HFFc6 (cell line): Measurements from ENCODE around the gene ZNRF1. TPM values are rescaled to one million over a fixed set of nuclear protein-coding genes. Genes with fewer than 3 reads are reported as not detected.

ENCODE experiments used
- DNase-seq: peaks from one replicate; pipeline ENCODE4 v3.0.0-alpha.2; 2018
- H3K27ac Mint-ChIP-seq: 2 replicates; pipeline ENCODE4 v1.8.0; 2020; ENCODE audit warnings: mild to moderate bottlenecking, mixed read lengths
- H3K27me3 Mint-ChIP-seq: 2 replicates; pipeline ENCODE4 v1.8.0; 2021; ENCODE audit warnings: mild to moderate bottlenecking, moderate library complexity, mixed read lengths; ENCODE audit not compliant: insufficient read depth
- H3K36me3 Mint-ChIP-seq: 2 replicates; pipeline ENCODE4 v1.8.0; 2021; ENCODE audit warnings: low read depth, mixed read lengths
- H3K4me1 Mint-ChIP-seq: 2 replicates; pipeline ENCODE4 v1.8.0; 2020; ENCODE audit warnings: low read depth, mixed read lengths
- H3K4me3 Mint-ChIP-seq: 2 replicates; pipeline ENCODE4 v1.8.0; 2020; ENCODE audit warnings: mild to moderate bottlenecking, moderate library complexity, mixed read lengths
- H3K9me3 Mint-ChIP-seq: 2 replicates; pipeline ENCODE4 v1.8.0; 2020; ENCODE audit warnings: mild to moderate bottlenecking, mixed read lengths
- total RNA-seq, 6 experiments: library from RNA; stranded (reverse); fragmentation: NEBNext Ultra II Directional; extraction: Animal tissue kit (Norgen Biotek cat#: 25700); gene quantifications; 2 replicates in 1 of 6; 3 replicates in 5 of 6; pipeline ENCODE4 v1.2.3, GENCODE V29; 2021
- TF ChIP-seq, protein P1 (sequence below): fragments of 200-600 bp; sonication (generic); IDR thresholded peaks from 2 replicates; pipeline ENCODE4 v1.5.0; 2021; ENCODE audit warnings: antibody characterized with exemption, mild to moderate bottlenecking

Gene ZNRF1
- total RNA-seq, 6 experiments from 2014 or later = 21.7 to 31.3 (median 28.0) TPM

DNA sequence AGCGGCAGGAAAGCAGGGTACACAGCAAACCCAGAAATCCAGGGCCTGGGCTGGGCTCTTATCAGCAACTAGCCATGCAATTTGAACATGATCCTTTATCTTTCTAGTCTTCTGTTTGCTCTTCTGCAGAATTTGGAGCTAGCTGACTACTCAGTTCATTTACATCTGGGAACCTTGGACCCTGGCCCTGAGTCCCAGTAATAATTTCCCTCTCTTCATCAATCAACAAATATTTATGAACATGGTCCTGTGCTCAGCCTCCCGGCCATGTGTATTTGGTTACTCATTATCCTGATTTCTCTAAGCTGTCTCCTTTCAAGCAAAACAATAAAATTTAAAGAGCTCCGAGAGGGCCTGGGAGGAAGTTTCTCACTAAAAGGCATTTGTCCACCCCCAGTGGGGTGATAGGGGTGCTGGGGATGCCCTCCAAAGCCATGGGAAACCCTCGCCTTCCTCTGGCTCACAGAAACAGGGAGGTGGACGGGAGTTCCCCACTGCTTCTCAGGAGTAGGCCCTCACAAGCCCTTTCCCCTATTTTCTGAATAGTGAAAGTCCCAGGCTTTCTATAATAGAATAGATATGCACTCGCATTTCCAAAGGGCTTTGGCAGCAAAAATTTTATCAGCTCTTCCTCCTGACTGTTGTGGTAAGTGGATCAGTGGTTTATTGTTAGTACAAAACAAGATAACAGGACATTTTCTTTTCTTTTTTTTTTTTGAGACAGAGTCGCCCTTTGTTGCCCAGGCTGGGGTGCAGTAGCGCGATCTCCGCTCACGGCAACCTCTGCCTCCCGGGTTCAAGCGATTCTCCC lies 7.0 kb upstream of the ZNRF1 start:
- no peak overlapping the region for H3K27ac Mint-ChIP-seq
- TF ChIP-seq, protein P1, sequence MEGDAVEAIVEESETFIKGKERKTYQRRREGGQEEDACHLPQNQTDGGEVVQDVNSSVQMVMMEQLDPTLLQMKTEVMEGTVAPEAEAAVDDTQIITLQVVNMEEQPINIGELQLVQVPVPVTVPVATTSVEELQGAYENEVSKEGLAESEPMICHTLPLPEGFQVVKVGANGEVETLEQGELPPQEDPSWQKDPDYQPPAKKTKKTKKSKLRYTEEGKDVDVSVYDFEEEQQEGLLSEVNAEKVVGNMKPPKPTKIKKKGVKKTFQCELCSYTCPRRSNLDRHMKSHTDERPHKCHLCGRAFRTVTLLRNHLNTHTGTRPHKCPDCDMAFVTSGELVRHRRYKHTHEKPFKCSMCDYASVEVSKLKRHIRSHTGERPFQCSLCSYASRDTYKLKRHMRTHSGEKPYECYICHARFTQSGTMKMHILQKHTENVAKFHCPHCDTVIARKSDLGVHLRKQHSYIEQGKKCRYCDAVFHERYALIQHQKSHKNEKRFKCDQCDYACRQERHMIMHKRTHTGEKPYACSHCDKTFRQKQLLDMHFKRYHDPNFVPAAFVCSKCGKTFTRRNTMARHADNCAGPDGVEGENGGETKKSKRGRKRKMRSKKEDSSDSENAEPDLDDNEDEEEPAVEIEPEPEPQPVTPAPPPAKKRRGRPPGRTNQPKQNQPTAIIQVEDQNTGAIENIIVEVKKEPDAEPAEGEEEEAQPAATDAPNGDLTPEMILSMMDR = no peak
- no peak for DNase-seq
- H3K4me3 Mint-ChIP-seq = no peak overlapping the region
- peaks cover 2% of the 10 kb centered on the region; the same call in 1 of the 2 replicates for H3K27me3 Mint-ChIP-seq
- no peaks in the 10 kb centered on the region for H3K36me3 Mint-ChIP-seq
- no peaks in the 10 kb centered on the region for H3K9me3 Mint-ChIP-seq
- H3K4me1 Mint-ChIP-seq = no peaks in the 10 kb centered on the region

DNA sequence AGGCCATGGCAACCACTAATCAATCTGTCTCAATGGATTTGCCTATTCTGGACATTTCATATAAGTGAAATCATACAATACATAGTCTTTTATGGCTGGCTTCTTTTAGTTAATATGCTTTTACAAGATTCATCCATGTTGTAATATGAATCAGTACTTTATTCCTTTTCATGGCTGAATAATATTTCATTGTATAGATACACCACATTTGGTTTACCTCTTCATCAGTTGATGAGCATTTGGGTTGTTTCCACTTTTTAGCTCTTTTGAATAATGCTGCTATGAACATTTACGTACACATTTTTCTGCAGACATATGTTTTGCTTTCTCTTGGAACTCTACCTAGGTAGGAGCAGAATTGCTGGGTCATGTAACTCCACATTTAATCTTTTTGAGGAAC lies 2.8 kb upstream of the ZNRF1 start:
- Mint-ChIP-seq H3K36me3 (no peaks in the 10 kb centered on the region), H3K27ac (no peak overlapping the region), H3K27me3 (peaks cover 2% of the 10 kb centered on the region; the same call in 1 of the 2 replicates), H3K9me3 (no peaks in the 10 kb centered on the region), H3K4me3 (no peak overlapping the region), H3K4me1 (peaks cover 17% of the 10 kb centered on the region)
- no peak for DNase-seq
- TF ChIP-seq, protein P1 = no peak

DNA sequence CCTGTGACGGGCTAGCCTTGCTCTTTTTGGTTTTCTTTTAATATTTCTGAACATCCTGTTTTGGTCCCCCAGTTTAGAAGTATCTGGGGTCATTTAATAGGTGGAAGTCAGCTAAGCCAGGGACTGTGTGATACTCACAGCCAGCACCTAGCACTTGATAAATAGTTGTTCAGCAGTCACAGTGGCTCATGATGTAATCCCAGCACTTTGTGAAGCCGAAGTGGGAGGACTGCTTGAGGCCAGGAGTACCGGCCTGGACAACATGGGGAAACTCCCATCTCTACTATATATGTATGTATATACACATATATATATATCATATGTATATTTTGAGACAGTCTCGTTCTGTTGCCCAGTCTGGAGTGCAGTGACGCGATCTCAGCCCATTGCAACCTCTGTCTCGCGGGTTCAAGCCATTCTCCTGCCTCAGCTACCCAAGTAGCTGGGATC lies 1.8 kb upstream of the ZNRF1 start:
- no peak overlapping the region for H3K4me3 Mint-ChIP-seq
- no peaks in the 10 kb centered on the region for H3K36me3 Mint-ChIP-seq
- peaks cover 28% of the 10 kb centered on the region for H3K4me1 Mint-ChIP-seq
- no peaks in the 10 kb centered on the region for H3K9me3 Mint-ChIP-seq
- no peak for DNase-seq
- H3K27ac Mint-ChIP-seq = no peak overlapping the region
- TF ChIP-seq, protein P1 = no peak
- peaks cover 2% of the 10 kb centered on the region; the same call in 1 of the 2 replicates for H3K27me3 Mint-ChIP-seq

DNA sequence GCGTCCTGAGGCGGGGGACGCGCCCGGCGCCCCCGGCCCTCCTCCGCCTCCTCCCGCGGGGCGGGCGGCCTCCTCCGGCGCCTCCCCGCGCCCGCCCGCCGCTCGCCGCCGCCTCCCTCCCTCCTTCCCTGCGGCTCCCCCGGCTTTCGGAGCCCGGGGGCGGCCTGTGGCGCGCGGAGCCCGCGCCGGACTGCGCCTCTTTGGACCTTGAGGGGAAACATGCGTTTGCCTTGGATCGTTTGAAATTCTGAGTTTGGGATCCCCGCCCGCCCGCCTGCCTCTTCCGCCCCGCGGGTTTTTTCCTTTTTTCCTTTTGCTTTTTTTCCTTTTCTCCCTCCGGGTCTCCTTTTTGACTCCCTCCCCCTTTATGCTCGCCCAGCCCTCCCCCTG lies 390 bp downstream of the ZNRF1 start:
- Mint-ChIP-seq H3K27ac (no peak overlapping the region), H3K4me1 (peaks cover 48% of the 10 kb centered on the region), H3K27me3 (peaks cover 1% of the 10 kb centered on the region; the same call in 1 of the 2 replicates), H3K36me3 (peaks cover 12% of the 10 kb centered on the region), H3K4me3 (peak overlapping the region; percentile 92), H3K9me3 (no peaks in the 10 kb centered on the region)
- peak; percentile 9 for DNase-seq
- TF ChIP-seq, protein P1 = no peak

DNA sequence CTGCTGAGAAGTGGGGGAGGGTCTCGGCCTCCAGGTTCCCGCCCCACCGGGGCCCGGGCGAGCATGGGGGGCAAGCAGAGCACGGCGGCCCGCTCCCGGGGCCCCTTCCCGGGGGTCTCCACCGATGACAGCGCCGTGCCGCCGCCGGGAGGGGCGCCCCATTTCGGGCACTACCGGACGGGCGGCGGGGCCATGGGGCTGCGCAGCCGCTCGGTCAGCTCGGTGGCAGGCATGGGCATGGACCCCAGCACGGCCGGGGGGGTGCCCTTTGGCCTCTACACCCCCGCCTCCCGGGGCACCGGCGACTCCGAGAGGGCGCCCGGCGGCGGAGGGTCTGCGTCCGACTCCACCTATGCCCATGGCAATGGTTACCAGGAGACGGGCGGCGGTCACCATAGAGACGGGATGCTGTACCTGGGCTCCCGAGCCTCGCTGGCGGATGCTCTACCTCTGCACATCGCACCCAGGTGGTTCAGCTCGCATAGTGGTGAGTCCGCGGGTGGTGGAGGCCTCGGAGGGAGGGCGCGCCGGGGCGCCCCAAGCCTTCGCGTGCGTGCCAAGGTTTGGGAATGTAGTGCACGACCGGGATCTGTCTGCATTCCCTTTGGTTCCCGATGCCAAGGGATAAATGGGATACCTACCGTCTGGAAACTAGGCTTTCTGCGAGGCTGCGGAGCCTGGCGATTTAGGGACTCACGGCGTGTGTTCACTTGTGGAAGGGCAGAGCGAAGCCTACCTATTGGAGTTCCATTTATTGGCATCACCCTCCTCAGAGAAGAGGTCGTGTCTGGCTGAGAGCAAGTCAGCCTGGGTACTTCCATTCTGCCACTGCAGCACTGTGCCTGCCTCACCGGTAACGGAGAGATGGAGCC lies 1.0 kb downstream of the ZNRF1 start:
- DNase-seq = peak; percentile 5
- TF ChIP-seq, protein P1 = peak; percentile 43; the same call in 1 of the 2 replicates
- Mint-ChIP-seq H3K4me1 (peaks cover 48% of the 10 kb centered on the region), H3K4me3 (peak overlapping the region; percentile 92), H3K36me3 (peaks cover 12% of the 10 kb centered on the region), H3K27ac (peak overlapping the region; percentile 49; the same call in 1 of the 2 replicates), H3K27me3 (peaks cover under 1% of the 10 kb centered on the region; the same call in 1 of the 2 replicates), H3K9me3 (no peaks in the 10 kb centered on the region)
